ENCODE data around the gene TMEM219.

Gene TMEM219

GRCh38 chr16:29982560-29983419, 20.9 kb downstream of the TMEM219 start:
- DNase-seq (ENCODE audit: low read depth, low spot score) = no peak
- CTCF ChIA-PET = interaction anchor here (1.0 to 1.4 kb wide), 2 partner anchors 10 to 120 kb away, joined by 3 read pairs; partner anchors contain the start of gene CDIPT
- TF ChIP-seq CTCF (IDR thresholded peaks at IDR 0.05; ENCODE audit: insufficient read depth, low read length, missing control alignments) = no peak
- POLR2A ChIA-PET = interaction anchor here (1.6 kb wide), 1 partner anchor 9 kb away, joined by 5 read pairs; the partner anchor contains the start of gene TAOK2
- H3K4me3 ChIP-seq (ENCODE audit: low read depth, low read length) = no peak overlapping the region

- no peak overlapping the region for H3K4me3 ChIP-seq (ENCODE audit: low read depth, low read length)
- CTCF ChIA-PET = interaction anchor here (1.0 kb wide), 1 partner anchor 11 kb away, joined by 3 read pairs; no protein-coding TSS in a partner anchor
- POLR2A ChIA-PET = no interaction called here
- TF ChIP-seq CTCF (IDR thresholded peaks at IDR 0.05; ENCODE audit: insufficient read depth, low read length, missing control alignments) = no peak
- DNase-seq (ENCODE audit: low read depth, low spot score) = no peak
Measured at GRCh38 chr16:29983420-29984136, 21.7 kb downstream of the TMEM219 start.

- POLR2A ChIA-PET = no interaction called here
- no peak for DNase-seq (ENCODE audit: low read depth, low spot score)
- H3K4me3 ChIP-seq (ENCODE audit: low read depth, low read length) = no peak overlapping the region
- CTCF ChIA-PET = interaction anchor here (3.2 kb wide), 1 partner anchor 8 kb away, joined by 12 read pairs; no protein-coding TSS in a partner anchor
- no peak for TF ChIP-seq CTCF (IDR thresholded peaks at IDR 0.05; ENCODE audit: insufficient read depth, low read length, missing control alignments)
Measured at GRCh38 chr16:29984137-29984763, 22.4 kb downstream of the TMEM219 start.

GRCh38 chr16:29984764-29985147, 22.9 kb downstream of the TMEM219 start:
- ChIA-PET CTCF (interaction anchor here (3.2 kb wide), 1 partner anchor 9 kb away, joined by 12 read pairs; no protein-coding TSS in a partner anchor), POLR2A (interaction anchor here (1.1 kb wide), 2 partner anchors 9 to 11 kb away, joined by 4 to 5 read pairs; partner anchors contain the start of gene TAOK2)
- DNase-seq (ENCODE audit: low read depth, low spot score) = no peak
- H3K4me3 ChIP-seq (ENCODE audit: low read depth, low read length) = no peak overlapping the region
- no peak for TF ChIP-seq CTCF (IDR thresholded peaks at IDR 0.05; ENCODE audit: insufficient read depth, low read length, missing control alignments)

- TF ChIP-seq CTCF (IDR thresholded peaks at IDR 0.05; ENCODE audit: insufficient read depth, low read length, missing control alignments) = no peak
- no peak overlapping the region for H3K4me3 ChIP-seq (ENCODE audit: low read depth, low read length)
- DNase-seq (ENCODE audit: low read depth, low spot score) = no peak
- CTCF ChIA-PET = interaction anchor here (3.2 kb wide), 1 partner anchor 9 kb away, joined by 12 read pairs; no protein-coding TSS in a partner anchor
- POLR2A ChIA-PET = interaction anchor here (0.6 to 1.4 kb wide), 4 partner anchors 8 to 12 kb away, joined by 3 to 5 read pairs (median 4); partner anchors contain the start of genes HIRIP3 and TAOK2
Measured at GRCh38 chr16:29985271-29985811, 23.5 kb downstream of the TMEM219 start.
